PC-3 (cell line): ENCODE measurements around the gene DPYSL3.

ENCODE experiments used
- CTCF ChIP-seq: fragments of 300-600 bp; sonication (generic); conservative IDR thresholded peaks from 2 replicates; pipeline ENCODE4 v1.5.1; 2017; ENCODE audit warnings: antibody characterized with exemption, low read depth, mild to moderate bottlenecking, low read length
- EZH2 ChIP-seq: fragments of 300-600 bp; sonication (generic); IDR thresholded peaks from one replicate; pipeline ENCODE4 v1.6.1; 2017; ENCODE audit warnings: antibody characterized with exemption, mild to moderate bottlenecking, low read length; ENCODE audit not compliant: unreplicated experiment
- EZH2phosphoT487 ChIP-seq: fragments of 300-600 bp; sonication (generic); IDR thresholded peaks from 2 replicates; pipeline ENCODE4 v1.6.1; 2018; ENCODE audit warnings: mild to moderate bottlenecking, antibody characterized with exemption, low read length, borderline replicate concordance

GRCh38 chr5:147551677-147552076 is 41.8 kb upstream of the DPYSL3 start:
- no peak for TF ChIP-seq CTCF
- TF ChIP-seq EZH2: no peak
- no peak for TF ChIP-seq EZH2phosphoT487
